Measurements from ENCODE around the gene MYO1E.

DNA sequence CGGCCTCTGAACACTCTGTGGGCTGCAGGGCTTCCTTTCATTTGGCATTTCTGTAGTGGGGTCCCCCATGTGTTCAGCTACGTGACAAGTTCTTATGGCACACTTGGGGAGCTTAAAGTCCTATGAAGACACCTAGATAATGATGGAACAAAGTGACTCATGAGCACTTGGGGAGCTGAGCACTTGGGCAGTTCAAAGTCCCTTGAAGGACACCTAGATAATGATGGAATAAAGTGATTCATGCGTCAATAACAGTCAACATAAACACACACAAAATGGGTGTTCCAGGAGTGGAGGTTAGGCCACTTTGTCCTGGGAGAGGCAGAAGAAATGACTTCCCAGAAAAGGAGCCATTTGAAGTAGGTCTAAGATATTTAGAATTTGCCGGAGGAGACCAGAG, 99.4 kb downstream of the MYO1E start:
- TF ChIP-seq, protein P1, sequence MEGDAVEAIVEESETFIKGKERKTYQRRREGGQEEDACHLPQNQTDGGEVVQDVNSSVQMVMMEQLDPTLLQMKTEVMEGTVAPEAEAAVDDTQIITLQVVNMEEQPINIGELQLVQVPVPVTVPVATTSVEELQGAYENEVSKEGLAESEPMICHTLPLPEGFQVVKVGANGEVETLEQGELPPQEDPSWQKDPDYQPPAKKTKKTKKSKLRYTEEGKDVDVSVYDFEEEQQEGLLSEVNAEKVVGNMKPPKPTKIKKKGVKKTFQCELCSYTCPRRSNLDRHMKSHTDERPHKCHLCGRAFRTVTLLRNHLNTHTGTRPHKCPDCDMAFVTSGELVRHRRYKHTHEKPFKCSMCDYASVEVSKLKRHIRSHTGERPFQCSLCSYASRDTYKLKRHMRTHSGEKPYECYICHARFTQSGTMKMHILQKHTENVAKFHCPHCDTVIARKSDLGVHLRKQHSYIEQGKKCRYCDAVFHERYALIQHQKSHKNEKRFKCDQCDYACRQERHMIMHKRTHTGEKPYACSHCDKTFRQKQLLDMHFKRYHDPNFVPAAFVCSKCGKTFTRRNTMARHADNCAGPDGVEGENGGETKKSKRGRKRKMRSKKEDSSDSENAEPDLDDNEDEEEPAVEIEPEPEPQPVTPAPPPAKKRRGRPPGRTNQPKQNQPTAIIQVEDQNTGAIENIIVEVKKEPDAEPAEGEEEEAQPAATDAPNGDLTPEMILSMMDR (IDR thresholded peaks at IDR 0.05; ENCODE audit: low read depth, low read length, missing input control) = no peak
- TF ChIP-seq, protein P2, sequence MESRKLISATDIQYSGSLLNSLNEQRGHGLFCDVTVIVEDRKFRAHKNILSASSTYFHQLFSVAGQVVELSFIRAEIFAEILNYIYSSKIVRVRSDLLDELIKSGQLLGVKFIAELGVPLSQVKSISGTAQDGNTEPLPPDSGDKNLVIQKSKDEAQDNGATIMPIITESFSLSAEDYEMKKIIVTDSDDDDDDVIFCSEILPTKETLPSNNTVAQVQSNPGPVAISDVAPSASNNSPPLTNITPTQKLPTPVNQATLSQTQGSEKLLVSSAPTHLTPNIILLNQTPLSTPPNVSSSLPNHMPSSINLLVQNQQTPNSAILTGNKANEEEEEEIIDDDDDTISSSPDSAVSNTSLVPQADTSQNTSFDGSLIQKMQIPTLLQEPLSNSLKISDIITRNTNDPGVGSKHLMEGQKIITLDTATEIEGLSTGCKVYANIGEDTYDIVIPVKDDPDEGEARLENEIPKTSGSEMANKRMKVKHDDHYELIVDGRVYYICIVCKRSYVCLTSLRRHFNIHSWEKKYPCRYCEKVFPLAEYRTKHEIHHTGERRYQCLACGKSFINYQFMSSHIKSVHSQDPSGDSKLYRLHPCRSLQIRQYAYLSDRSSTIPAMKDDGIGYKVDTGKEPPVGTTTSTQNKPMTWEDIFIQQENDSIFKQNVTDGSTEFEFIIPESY (IDR thresholded peaks at IDR 0.05) = no peak

All from liver (tissue), 2 donors.